ENCODE measurements around the gene PRSS35.

- TF ChIP-seq CTCF (conservative IDR thresholded peaks at IDR 0.05) = peak; percentile 66
- TF ChIP-seq EZH2 (IDR thresholded peaks at IDR 0.05; ENCODE audit: low read depth) = no peak
Observed at GRCh38 chr6:83511901-83512681, at the start of gene PRSS35.
